Measurements from ENCODE around the gene SCARF2. TPM values are rescaled to one million over a fixed set of nuclear protein-coding genes. Genes with fewer than 3 reads are reported as not detected.

The SCARF2 gene
- total and polyA plus RNA-seq, 2 of the 8 experiments (the other 6 are each of a cell fraction or from before 2014, with no cell fraction given) = 4.2 to 9.8 TPM

GRCh38 chr22:20444325-20444724 lies 6.7 kb upstream of the SCARF2 start:
- Histone ChIP-seq H2BK15ac (ENCODE audit: low read length) (no peak overlapping the region), H4K91ac (replicated peaks; ENCODE audit: insufficient read length, low read length) (no peak overlapping the region)
- 89% methylated on average over 4 of the region's 4 CpGs; no CpG with 5 or more reads in 1 of the 2 experiments for WGBS, 2 experiments (ENCODE audit: extremely low coverage in 1 of 2, insufficient coverage in 1 of 2, insufficient read length in 1 of 2, insufficient replicate concordance in 2 of 2, low coverage in 1 of 2, low lambda C conversion rate in 2 of 2, missing lambda C conversion rate in 1 of 2)
- TF ChIP-seq PHF8 (conservative IDR thresholded peaks at IDR 0.05; ENCODE audit: low read depth, low read length) (no peak), CREB1 (IDR thresholded peaks at IDR 0.05) (no peak), SUZ12 (IDR thresholded peaks at IDR 0.05; ENCODE audit: low read length) (no peak), CHD1 (IDR thresholded peaks at IDR 0.05; ENCODE audit: low read depth, low read length) (no peak), NANOG (IDR thresholded peaks at IDR 0.05; ENCODE audit: insufficient read depth, low read depth, low read length, poor library complexity, severe bottlenecking) (no peak), ATF3 (IDR thresholded peaks at IDR 0.05; ENCODE audit: insufficient read depth, low read depth, low read length) (no peak), YY1 (IDR thresholded peaks at IDR 0.05; ENCODE audit: low read depth, low read length) (no peak), CEBPB (IDR thresholded peaks at IDR 0.05; ENCODE audit: low read depth, low read length) (no peak), RAD21 (IDR thresholded peaks at IDR 0.05 in 1 of 2, conservative IDR thresholded peaks at IDR 0.05 in 1 of 2; ENCODE audit: low read depth in 2 of 2, low read length in 2 of 2) (no peak), MAFK (IDR thresholded peaks at IDR 0.05; ENCODE audit: low read depth, low read length) (no peak), BACH1 (IDR thresholded peaks at IDR 0.05; ENCODE audit: low read length) (no peak), RBBP5 (IDR thresholded peaks at IDR 0.05; ENCODE audit: borderline replicate concordance, low read depth, low read length) (no peak), SIX5 (IDR thresholded peaks at IDR 0.05; ENCODE audit: low read depth, low read length) (no peak), ASH2L (IDR thresholded peaks at IDR 0.05; ENCODE audit: low read length) (no peak), SP1 (IDR thresholded peaks at IDR 0.05; ENCODE audit: low read depth, low read length) (no peak)

More at GRCh38 chr22:20444325-20444724, 6.7 kb upstream of the SCARF2 start:
- no peak overlapping the region for H3K27ac ChIP-seq (ENCODE audit: low read depth, low read length)
- H3K14ac ChIP-seq (ENCODE audit: insufficient read length) = no peak overlapping the region
- H3K27me3 ChIP-seq (replicated peaks in 1 of 4; ENCODE audit: control insufficient read depth in 3 of 4, extremely low read depth in 1 of 4, insufficient read depth in 3 of 4, low read length in 3 of 4) = peaks cover 0 to 5% (median 1%) of the 10 kb centered on the region in 4 experiments; a peak in 3 of 7 replicates
- DNase-seq (ENCODE audit: low read depth in 1 of 2, low spot score in 2 of 2) (no peak), FAIRE-seq (no peak)
- ChIA-PET CTCF (ENCODE audit: partially characterized antibody) (interaction anchor here (1.3 to 2.3 kb wide), 3 partner anchors 10 to 40 kb away, joined by 4 to 9 read pairs (median 8); no protein-coding TSS in a partner anchor), POLR2A (ENCODE audit: partially characterized antibody) (interaction anchor here (0.7 kb wide), 1 partner anchor 51 kb away, joined by 3 read pairs; the partner anchor contains the start of gene ZNF74)
- no peak overlapping the region for H2BK5ac ChIP-seq (ENCODE audit: low read depth, low read length)
- H3K18ac ChIP-seq (ENCODE audit: extremely low read depth, low read length) = no peak overlapping the region
- H3K79me2 ChIP-seq (ENCODE audit: control insufficient read depth in 1 of 2, insufficient read depth in 2 of 2, low read length in 2 of 2) = no peaks in the 10 kb centered on the region
- no peak overlapping the region for H2BK120ac ChIP-seq (replicated peaks; ENCODE audit: low read depth, low read length)
- H3K9ac ChIP-seq (replicated peaks in 1 of 4; ENCODE audit: extremely low read depth in 1 of 4, low read depth in 3 of 4, low read length in 3 of 4) = no peak overlapping the region
- H3K23me2 ChIP-seq (ENCODE audit: low read depth, low read length) = no peaks in the 10 kb centered on the region; the same call in 1 of the 2 replicates
- no peaks in the 10 kb centered on the region for H3K4me1 ChIP-seq (replicated peaks in 1 of 4; ENCODE audit: control insufficient read depth in 3 of 4, insufficient read depth in 4 of 4, low read length in 3 of 4)
- no peaks in the 10 kb centered on the region for H3K36me3 ChIP-seq (ENCODE audit: control insufficient read depth in 2 of 4, insufficient read depth in 4 of 4, low read length in 3 of 4)
- no peaks in the 10 kb centered on the region for H3K9me3 ChIP-seq (ENCODE audit: insufficient read depth in 2 of 2, low read depth in 1 of 2, low read length in 1 of 2)
- H3K4me3 ChIP-seq (ENCODE audit: extremely low read depth in 1 of 4, insufficient read depth in 2 of 4, low read depth in 3 of 4, low read length in 4 of 4) = no peak overlapping the region
- H4K8ac ChIP-seq (ENCODE audit: extremely low read depth, insufficient read depth, low read length) = no peak overlapping the region
- H3K79me1 ChIP-seq (ENCODE audit: low read depth, low read length) = no peaks in the 10 kb centered on the region; the same call in 1 of the 2 replicates
- no peak overlapping the region for H2BK12ac ChIP-seq (ENCODE audit: low read depth, low read length)
- no peak overlapping the region for H4K5ac ChIP-seq (ENCODE audit: insufficient read length, low read depth, low read length)
- no peak overlapping the region for H3K56ac ChIP-seq (replicated peaks; ENCODE audit: insufficient read length, low read depth, low read length)
- H2BK20ac ChIP-seq (ENCODE audit: low read length) = no peak overlapping the region
- H3K23ac ChIP-seq (ENCODE audit: insufficient read length) = no peak overlapping the region
- H3K4ac ChIP-seq (replicated peaks; ENCODE audit: insufficient read length, low read depth, low read length) = no peak overlapping the region
- H2AK5ac ChIP-seq (ENCODE audit: low read depth, low read length) = no peak overlapping the region
- H3K4me2 ChIP-seq (ENCODE audit: insufficient read depth in 1 of 2, low read depth in 2 of 2, low read length in 2 of 2) = no peak overlapping the region
- peaks cover 0 to 2% of the 10 kb centered on the region in 2 experiments for H4K20me1 ChIP-seq (replicated peaks in 1 of 2; ENCODE audit: control insufficient read depth in 1 of 2, insufficient read depth in 2 of 2, low read length in 2 of 2)
- no peak overlapping the region for H2AFZ ChIP-seq (ENCODE audit: low read length)
